GM12801 (cell line): ENCODE measurements around the gene CAMKMT.

ENCODE experiments used
- CTCF ChIP-seq: IDR thresholded peaks from one replicate; pipeline ENCODE4 v1.5.1; 2011; ENCODE audit warnings: control low read depth; ENCODE audit not compliant: insufficient read length; ENCODE audit errors: extremely low read depth

The CAMKMT gene

GRCh38 chr2:44515416-44515815, 153.7 kb downstream of the CAMKMT start:
- TF ChIP-seq CTCF = no peak

- no peak for TF ChIP-seq CTCF
These were observed 157.3 kb downstream of the CAMKMT start for GRCh38 chr2:44519026-44519425.

GRCh38 chr2:44522846-44523245, 161.1 kb downstream of the CAMKMT start:
- TF ChIP-seq CTCF = no peak

DNA sequence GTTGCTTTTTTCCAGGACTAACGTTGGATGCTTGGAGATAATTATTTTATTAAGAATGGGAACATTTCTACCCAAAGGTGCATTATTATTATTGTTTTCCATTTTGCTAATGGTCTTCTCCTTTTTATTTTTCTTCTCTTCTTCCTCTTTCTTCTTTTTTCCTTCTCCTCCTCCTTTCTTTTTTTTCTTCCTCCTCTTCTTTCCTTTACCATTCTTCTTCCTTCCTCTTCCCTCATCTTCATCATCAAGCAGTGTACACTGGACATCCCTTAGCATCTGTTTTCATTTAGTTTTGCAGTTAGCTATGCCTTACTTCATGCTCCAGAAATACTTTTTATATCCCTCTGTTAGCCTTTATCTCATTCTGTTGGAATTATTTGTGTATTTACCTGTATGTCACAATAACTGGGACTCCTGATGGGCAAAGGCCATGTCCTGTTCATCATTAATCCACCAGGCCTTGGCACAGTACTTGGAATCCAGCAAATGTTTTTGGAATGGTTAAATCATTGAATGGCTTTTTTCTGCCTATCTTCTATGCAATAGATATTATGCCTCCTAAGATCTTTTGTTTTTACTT, 162.7 kb downstream of the CAMKMT start:
- TF ChIP-seq CTCF = no peak

DNA sequence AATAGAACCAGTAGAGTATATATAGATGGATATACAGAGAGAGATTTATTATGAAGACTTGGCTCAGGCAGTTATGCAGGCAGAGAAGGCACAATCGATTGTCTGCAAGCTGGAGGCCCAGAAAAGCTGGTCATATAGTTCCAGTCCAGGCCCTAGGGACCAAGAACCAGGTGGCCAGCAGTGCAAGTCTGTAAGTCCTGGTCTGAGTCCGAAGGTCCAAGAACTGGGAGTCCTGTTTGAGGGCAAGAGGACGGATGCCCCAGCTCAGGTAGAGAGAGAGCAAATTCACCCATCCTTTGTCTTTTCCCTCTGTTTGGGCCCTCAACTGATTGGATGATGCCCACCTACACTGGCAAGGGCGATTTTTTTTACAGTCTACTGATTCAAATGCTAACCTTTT, 164.6 kb downstream of the CAMKMT start:
- TF ChIP-seq CTCF = no peak

DNA sequence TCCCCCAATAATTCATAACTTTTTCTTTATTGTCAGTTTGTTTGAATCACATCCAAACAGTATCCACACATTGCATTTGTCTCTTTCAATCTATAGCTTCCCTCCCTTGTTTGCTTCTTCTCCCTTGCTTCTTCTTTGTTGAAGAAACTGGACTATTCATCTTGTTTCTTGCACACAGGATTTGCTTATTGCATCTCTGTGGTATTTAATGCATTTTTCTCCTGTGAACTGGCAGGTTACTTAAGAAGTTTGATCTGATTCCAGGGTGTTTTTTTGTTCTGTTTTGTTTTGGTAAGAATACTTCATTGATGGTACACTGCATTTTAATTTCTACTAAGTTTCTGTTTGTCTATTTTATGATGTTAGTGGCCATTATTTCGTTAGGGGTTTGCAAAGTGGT, 166.8 kb downstream of the CAMKMT start:
- TF ChIP-seq CTCF = no peak

DNA sequence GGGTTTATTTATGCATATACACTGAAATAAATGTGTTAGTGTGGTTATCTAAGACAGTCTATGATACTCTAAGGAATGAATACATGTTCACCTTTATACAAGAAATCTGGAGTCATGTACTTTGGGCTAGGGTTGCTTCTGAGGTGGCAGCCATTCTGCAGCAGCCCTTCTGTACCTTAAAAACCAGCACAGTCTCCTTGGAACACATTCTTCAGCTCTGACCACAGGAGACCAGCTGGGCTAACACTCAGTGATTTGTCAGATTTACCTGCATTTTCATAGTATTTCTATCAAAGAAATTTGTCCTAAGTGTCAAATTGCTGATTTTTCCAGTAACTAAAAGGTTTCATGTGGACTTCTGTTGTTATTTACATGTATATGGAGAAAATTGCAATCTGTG, 167.7 kb downstream of the CAMKMT start:
- TF ChIP-seq CTCF = no peak
